Keratinocyte (primary cell): ENCODE measurements around the gene CHD9. TPM values are rescaled to one million over a fixed set of nuclear protein-coding genes. Genes with fewer than 3 reads are reported as not detected.

Source experiments
- DNase-seq: peaks from one replicate; pipeline ENCODE4 v3.0.0-alpha.2; 2011; ENCODE audit warnings: low read depth, missing footprints, low spot score
- FAIRE-seq: peaks from 2 replicates; lab custom pipeline; 2011; peaks lifted over from hg19 to GRCh38; lab: Jason Lieb, UNC
- H2AFZ ChIP-seq: 2 replicates; pipeline ENCODE4 v1.6.0; 2012; ENCODE audit warnings: low read length, control low read depth, inconsistent platforms; ENCODE audit not compliant: control insufficient read depth
- H3K27ac ChIP-seq: 2 replicates; pipeline ENCODE4 v1.5.1; 2011; ENCODE audit warnings: low read length; ENCODE audit not compliant: control insufficient read depth, insufficient read depth
- H3K27me3 ChIP-seq: 3 replicates; pipeline ENCODE4 v1.6.0; 2011; ENCODE audit warnings: low read length; ENCODE audit not compliant: control insufficient read depth, insufficient read depth; ENCODE audit errors: extremely low read depth
- H3K36me3 ChIP-seq, 2 experiments: 2 replicates in 1 of 2; 3 replicates in 1 of 2; pipeline ENCODE4 v1.5.1; 2011; ENCODE audit warnings: low read length in 2 of 2, mild to moderate bottlenecking in 1 of 2; ENCODE audit not compliant: control insufficient read depth in 2 of 2, insufficient read depth in 2 of 2; ENCODE audit errors: extremely low read depth in 1 of 2
- H3K4me1 ChIP-seq: 3 replicates; pipeline ENCODE4 v1.5.1; 2011; ENCODE audit warnings: low read length; ENCODE audit not compliant: control insufficient read depth, insufficient read depth; ENCODE audit errors: extremely low read depth
- H3K4me2 ChIP-seq: 3 replicates; pipeline ENCODE4 v1.6.0; 2011; ENCODE audit warnings: low read depth, low read length; ENCODE audit not compliant: control insufficient read depth, insufficient read depth; ENCODE audit errors: extremely low read depth
- H3K4me3 ChIP-seq, 3 experiments: fragments of 200-600 bp in 1 of 3; sonication (generic) in 1 of 3; 2 replicates in 2 of 3; 3 replicates in 1 of 3; pipeline ENCODE4 v1.5.1; 2011 to 2016; ENCODE audit warnings: low read length in 3 of 3, mild to moderate bottlenecking in 3 of 3, control low read depth in 2 of 3, inconsistent platforms in 1 of 3, low read depth in 1 of 3, mixed read lengths in 1 of 3, mixed run types in 1 of 3, moderate library complexity in 1 of 3; ENCODE audit not compliant: control insufficient read depth in 2 of 3, insufficient read depth in 2 of 3; ENCODE audit errors: extremely low read depth in 1 of 3
- H3K79me2 ChIP-seq: 2 replicates; pipeline ENCODE4 v1.6.0; 2012; ENCODE audit warnings: low read length; ENCODE audit not compliant: control insufficient read depth, insufficient read depth
- H3K9ac ChIP-seq: 3 replicates; pipeline ENCODE4 v1.6.0; 2011; ENCODE audit warnings: low read length; ENCODE audit not compliant: control insufficient read depth, insufficient read depth; ENCODE audit errors: extremely low read depth
- H3K9me1 ChIP-seq: 3 replicates; pipeline ENCODE4 v1.6.0; 2011; ENCODE audit warnings: low read length; ENCODE audit not compliant: control insufficient read depth, insufficient read depth; ENCODE audit errors: extremely low read depth
- H3K9me3 ChIP-seq: 2 replicates; pipeline ENCODE4 v1.5.1; 2012; ENCODE audit warnings: low read depth, low read length; ENCODE audit not compliant: control insufficient read depth
- H4K20me1 ChIP-seq: 3 replicates; pipeline ENCODE4 v1.6.0; 2011; ENCODE audit warnings: low read length; ENCODE audit not compliant: control insufficient read depth, insufficient read depth; ENCODE audit errors: extremely low read depth
- EZH2 ChIP-seq: IDR thresholded peaks from one replicate; pipeline ENCODE4 v1.6.1; 2012; ENCODE audit warnings: inconsistent platforms, mild to moderate bottlenecking, low read length, moderate library complexity
- dilution Hi-C: fragments of 300-500 bp; cut with MboI; formaldehyde crosslinking; loops from one replicate; pipeline ENCODE4 v1.7.0; 2020; ENCODE audit warnings: low sequenced_read_pairs; ENCODE audit not compliant: extremely low pct_ligation_motif_present
- polyA plus RNA-seq, 5 experiments: library from polyadenylated mRNA; depleted of rRNA in 3 of 5; stranded (reverse) in 3 of 5; stranded (forward) in 1 of 5; unstranded in 1 of 5; fragments of >200 nt; gene quantifications; 1 replicate in 1 of 5; 2 replicates in 3 of 5; 3 replicates in 1 of 5; pipeline versions ENCODE4 v1.2.1 to v1.2.3, GENCODE V29; 2011 to 2012; ENCODE audit warnings: missing spikeins in 2 of 5, low read depth in 1 of 5, low replicate concordance in 1 of 5
- TF ChIP-seq, protein P1 (sequence below), 3 experiments: IDR thresholded peaks in 1 of 3; conservative IDR thresholded peaks in 1 of 3; optimal IDR thresholded peaks in 1 of 3; 2 replicates in 2 of 3; 3 replicates in 1 of 3; pipeline versions ENCODE3 to v1.5.1; 2011; ENCODE audit warnings: low read length in 3 of 3, mild to moderate bottlenecking in 3 of 3, moderate library complexity in 2 of 3, control low read depth in 1 of 3, inconsistent platforms in 1 of 3; ENCODE audit not compliant: insufficient read depth in 2 of 3; ENCODE audit errors: extremely low read depth in 1 of 3

CHD9 gene
- polyA plus RNA-seq, 1 donor (not counting 4 experiments of a cell fraction or from before 2014, with no cell fraction given) = 32.8 TPM

DNA sequence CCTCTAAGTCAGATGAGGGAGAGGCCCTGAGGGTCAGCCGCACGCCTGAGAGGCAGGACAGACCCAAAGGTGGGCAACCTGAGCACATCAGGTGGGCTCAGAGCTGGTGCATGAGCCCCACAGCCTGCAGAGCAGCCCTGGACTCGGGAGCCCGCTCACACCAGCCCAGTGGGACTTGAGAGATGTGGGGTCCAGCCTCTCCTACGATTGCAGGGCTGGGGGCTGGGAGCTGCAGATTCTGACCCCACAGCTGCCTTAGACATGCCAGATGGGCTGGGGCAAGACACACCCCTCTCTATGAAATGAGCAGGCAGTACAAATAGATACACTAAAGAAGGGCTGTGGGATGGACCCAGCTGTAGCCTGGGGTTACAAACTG is 302.4 kb downstream of the CHD9 start:
- dilution Hi-C loops = no loop called here
- Histone ChIP-seq H3K9ac (no peak overlapping the region), H2AFZ (no peak overlapping the region), H3K36me3 (no peaks in the 10 kb centered on the region), H3K4me1 (no peaks in the 10 kb centered on the region), H3K27ac (no peak overlapping the region), H4K20me1 (no peaks in the 10 kb centered on the region), H3K79me2 (no peaks in the 10 kb centered on the region), H3K9me3 (no peaks in the 10 kb centered on the region), H3K27me3 (no peaks in the 10 kb centered on the region), H3K4me3 (no peak overlapping the region), H3K9me1 (no peaks in the 10 kb centered on the region), H3K4me2 (no peak overlapping the region)
- DNase-seq (no peak), FAIRE-seq (no peak)
- TF ChIP-seq, protein P1, sequence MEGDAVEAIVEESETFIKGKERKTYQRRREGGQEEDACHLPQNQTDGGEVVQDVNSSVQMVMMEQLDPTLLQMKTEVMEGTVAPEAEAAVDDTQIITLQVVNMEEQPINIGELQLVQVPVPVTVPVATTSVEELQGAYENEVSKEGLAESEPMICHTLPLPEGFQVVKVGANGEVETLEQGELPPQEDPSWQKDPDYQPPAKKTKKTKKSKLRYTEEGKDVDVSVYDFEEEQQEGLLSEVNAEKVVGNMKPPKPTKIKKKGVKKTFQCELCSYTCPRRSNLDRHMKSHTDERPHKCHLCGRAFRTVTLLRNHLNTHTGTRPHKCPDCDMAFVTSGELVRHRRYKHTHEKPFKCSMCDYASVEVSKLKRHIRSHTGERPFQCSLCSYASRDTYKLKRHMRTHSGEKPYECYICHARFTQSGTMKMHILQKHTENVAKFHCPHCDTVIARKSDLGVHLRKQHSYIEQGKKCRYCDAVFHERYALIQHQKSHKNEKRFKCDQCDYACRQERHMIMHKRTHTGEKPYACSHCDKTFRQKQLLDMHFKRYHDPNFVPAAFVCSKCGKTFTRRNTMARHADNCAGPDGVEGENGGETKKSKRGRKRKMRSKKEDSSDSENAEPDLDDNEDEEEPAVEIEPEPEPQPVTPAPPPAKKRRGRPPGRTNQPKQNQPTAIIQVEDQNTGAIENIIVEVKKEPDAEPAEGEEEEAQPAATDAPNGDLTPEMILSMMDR (optimal IDR thresholded peaks at IDR 0.05 in 1 of 3, IDR thresholded peaks at IDR 0.05 in 1 of 3, conservative IDR thresholded peaks at IDR 0.05 in 1 of 3; ENCODE audit: extremely low read depth in 1 of 3, insufficient read depth in 2 of 3, low read length in 3 of 3) = no peak
- TF ChIP-seq EZH2 = no peak

DNA sequence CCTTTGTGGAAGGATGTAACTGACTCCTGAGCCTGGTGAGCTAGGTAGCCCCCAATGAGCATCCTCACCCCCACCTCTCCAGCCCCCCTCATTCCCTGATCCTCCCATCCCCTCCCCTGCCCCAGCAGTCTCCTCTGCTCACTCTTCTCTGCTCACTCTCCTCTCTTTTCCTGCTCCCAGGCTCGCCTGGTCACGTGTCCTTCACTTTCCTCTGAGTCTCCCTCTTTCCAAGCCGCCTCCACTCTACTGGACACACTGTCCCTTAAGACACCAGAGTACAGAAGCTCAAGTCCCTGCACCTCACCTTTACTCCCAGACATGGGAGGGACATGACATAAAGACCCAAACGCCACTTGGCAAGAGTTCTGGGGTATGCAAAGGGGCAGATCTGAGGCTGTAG is 303.2 kb downstream of the CHD9 start:
- FAIRE-seq = no peak

More for the DNA sequence above, 303.2 kb downstream of the CHD9 start:
- no peaks in the 10 kb centered on the region for H3K36me3 ChIP-seq
- H3K4me2 ChIP-seq = no peak overlapping the region
- H2AFZ ChIP-seq = no peak overlapping the region
- H3K9me1 ChIP-seq = no peaks in the 10 kb centered on the region
- no peak for DNase-seq
- TF ChIP-seq EZH2 = no peak
- TF ChIP-seq, protein P1 (optimal IDR thresholded peaks at IDR 0.05 in 1 of 3, IDR thresholded peaks at IDR 0.05 in 1 of 3, conservative IDR thresholded peaks at IDR 0.05 in 1 of 3; ENCODE audit: extremely low read depth in 1 of 3, insufficient read depth in 2 of 3, low read length in 3 of 3) = no peak
- no peaks in the 10 kb centered on the region for H3K4me1 ChIP-seq
- H3K9me3 ChIP-seq = no peaks in the 10 kb centered on the region
- dilution Hi-C loops = no loop called here
- H3K27ac ChIP-seq = no peak overlapping the region
- H3K79me2 ChIP-seq = no peaks in the 10 kb centered on the region
- no peak overlapping the region for H3K4me3 ChIP-seq
- H4K20me1 ChIP-seq = no peaks in the 10 kb centered on the region
- H3K27me3 ChIP-seq = no peaks in the 10 kb centered on the region
- H3K9ac ChIP-seq = no peak overlapping the region
